ENCODE measurements around the gene ZNF536.

ZNF536 gene

GRCh38 chr19:30361721-30362120 lies 10.5 kb upstream of the ZNF536 start:
- Mint-ChIP-seq H3K9me3 (no peaks in the 10 kb centered on the region), H3K27me3 (peaks cover 39% of the 10 kb centered on the region), H3K4me3 (no peak overlapping the region), H3K27ac (ENCODE audit: low read depth) (no peak overlapping the region), H3K36me3 (ENCODE audit: insufficient read depth) (no peaks in the 10 kb centered on the region), H3K4me1 (no peaks in the 10 kb centered on the region)
- ATAC-seq (replicated peaks; ENCODE audit: extremely low read depth, poor library complexity, severe bottlenecking) (no peak), DNase-seq (ENCODE audit: low spot score in 2 of 2) (no peak)

- Mint-ChIP-seq H3K9me3 (no peaks in the 10 kb centered on the region), H3K4me3 (no peak overlapping the region), H3K36me3 (ENCODE audit: insufficient read depth) (no peaks in the 10 kb centered on the region), H3K27ac (ENCODE audit: low read depth) (no peak overlapping the region), H3K4me1 (no peaks in the 10 kb centered on the region), H3K27me3 (peaks cover 34% of the 10 kb centered on the region)
- ATAC-seq (replicated peaks; ENCODE audit: extremely low read depth, poor library complexity, severe bottlenecking), result no peak
- DNase-seq (ENCODE audit: low spot score in 2 of 2), result no peak
Measured at GRCh38 chr19:30362156-30362754, 9.9 kb upstream of the ZNF536 start.

- H3K9me3 Mint-ChIP-seq, result no peaks in the 10 kb centered on the region
- peaks cover 32% of the 10 kb centered on the region for H3K27me3 Mint-ChIP-seq
- H3K27ac Mint-ChIP-seq (ENCODE audit: low read depth), result no peak overlapping the region
- no peak overlapping the region for H3K4me3 Mint-ChIP-seq
- H3K4me1 Mint-ChIP-seq, result no peaks in the 10 kb centered on the region
- no peak for DNase-seq (ENCODE audit: low spot score in 2 of 2)
- no peaks in the 10 kb centered on the region for H3K36me3 Mint-ChIP-seq (ENCODE audit: insufficient read depth)
- no peak for ATAC-seq (replicated peaks; ENCODE audit: extremely low read depth, poor library complexity, severe bottlenecking)
Measured at GRCh38 chr19:30363073-30363472, 9.1 kb upstream of the ZNF536 start.

DNA sequence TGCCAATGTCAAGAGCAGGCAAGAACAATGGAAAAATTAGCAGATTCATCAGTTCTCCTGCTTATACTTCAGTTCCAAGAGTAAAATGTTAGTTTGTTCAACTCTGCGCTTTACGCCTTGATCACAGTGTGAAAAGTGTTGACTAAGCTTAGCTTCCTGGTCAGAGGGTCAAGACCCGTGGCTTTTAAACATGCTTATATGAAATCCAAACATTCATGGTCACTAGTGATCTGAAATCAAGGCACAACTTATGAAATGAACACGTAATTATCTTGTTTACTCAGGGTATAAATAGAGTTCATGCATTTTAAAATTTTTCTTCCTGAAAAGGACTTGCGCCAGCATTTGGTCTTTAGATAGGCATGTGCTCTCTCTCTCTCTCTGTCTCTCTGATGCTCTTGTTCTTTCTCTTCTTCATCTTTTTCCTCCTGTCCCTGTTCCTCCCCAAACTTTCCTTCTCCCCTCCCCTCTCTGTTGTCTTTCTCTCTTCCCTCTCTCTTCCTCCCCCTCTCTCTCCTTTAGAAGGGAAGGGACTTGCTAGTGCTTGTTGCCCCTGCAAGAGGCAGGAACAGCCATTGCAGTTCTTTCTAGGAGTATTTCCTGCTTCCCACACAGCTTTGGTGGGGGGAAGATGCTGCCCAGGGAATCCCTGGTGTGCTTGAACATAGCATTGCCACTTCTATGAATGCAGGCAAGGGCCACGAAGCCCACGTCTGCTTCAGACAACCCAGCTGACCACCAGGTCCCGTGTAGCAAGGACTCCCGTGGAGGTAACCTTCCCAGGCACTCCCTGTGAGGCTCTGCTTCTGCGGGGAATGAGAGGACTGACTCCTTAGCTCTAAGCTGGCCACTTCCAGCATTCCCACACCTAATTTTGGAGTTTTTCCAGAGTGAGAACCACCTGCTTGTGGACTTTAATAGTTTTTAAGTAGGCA lies 7.1 kb upstream of the ZNF536 start:
- Mint-ChIP-seq H3K36me3 (ENCODE audit: insufficient read depth) (no peaks in the 10 kb centered on the region), H3K4me3 (no peak overlapping the region)

GRCh38 chr19:30366282-30366681 lies 5.9 kb upstream of the ZNF536 start:
- Mint-ChIP-seq H3K9me3 (no peaks in the 10 kb centered on the region), H3K27me3 (peaks cover 15% of the 10 kb centered on the region), H3K36me3 (ENCODE audit: insufficient read depth) (no peaks in the 10 kb centered on the region), H3K4me1 (no peaks in the 10 kb centered on the region), H3K27ac (ENCODE audit: low read depth) (no peak overlapping the region), H3K4me3 (no peak overlapping the region)
- DNase-seq (ENCODE audit: low spot score in 2 of 2) (no peak), ATAC-seq (replicated peaks; ENCODE audit: extremely low read depth, poor library complexity, severe bottlenecking) (no peak)

More for the DNA sequence above, 7.1 kb upstream of the ZNF536 start:
- Mint-ChIP-seq H3K4me1 (no peaks in the 10 kb centered on the region), H3K27ac (ENCODE audit: low read depth) (no peak overlapping the region), H3K9me3 (no peaks in the 10 kb centered on the region), H3K27me3 (peaks cover 27% of the 10 kb centered on the region)
- DNase-seq (ENCODE audit: low spot score in 2 of 2), result no peak
- ATAC-seq (replicated peaks; ENCODE audit: extremely low read depth, poor library complexity, severe bottlenecking), result no peak

DNA sequence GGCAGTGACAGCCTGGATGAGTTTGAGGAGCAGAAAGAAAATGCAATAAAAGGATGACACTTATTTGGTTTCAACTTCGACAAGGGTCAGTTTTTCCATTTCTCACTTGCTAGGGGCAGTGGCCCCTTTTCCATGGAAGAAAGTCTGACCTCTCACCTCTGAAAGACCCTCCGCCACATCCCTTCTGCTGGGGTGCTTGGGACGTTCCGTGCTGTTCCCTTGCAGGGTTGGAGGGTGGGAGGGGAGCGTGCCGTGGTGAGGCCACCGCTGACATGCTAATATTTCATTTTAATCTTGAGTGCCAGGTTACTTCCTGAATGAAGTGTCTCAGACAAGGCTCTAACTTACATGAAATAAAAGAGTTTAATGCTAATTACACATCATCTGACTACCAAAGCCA lies 5.2 kb upstream of the ZNF536 start:
- no peak for DNase-seq (ENCODE audit: low spot score in 2 of 2)

DNA sequence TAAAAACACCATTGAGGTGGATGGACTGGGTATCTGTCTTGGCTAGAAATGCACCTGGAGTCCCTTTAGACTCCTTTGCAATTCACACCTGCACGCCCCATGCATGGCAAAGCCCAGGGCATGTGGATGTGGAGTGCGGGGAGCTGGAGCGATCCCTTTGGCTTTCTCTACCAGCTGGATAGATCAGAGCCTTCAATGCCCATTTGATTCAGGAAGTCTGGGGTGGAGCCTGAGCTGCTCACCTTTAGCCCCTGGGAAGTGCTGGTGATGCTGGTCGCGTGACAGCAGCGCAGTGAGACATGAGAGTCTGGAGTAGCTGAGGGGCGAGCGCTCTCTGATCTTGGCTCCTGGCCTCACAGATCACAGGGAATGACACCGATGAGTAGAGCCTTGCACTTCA lies 4.8 kb upstream of the ZNF536 start:
- Mint-ChIP-seq H3K36me3 (ENCODE audit: insufficient read depth) (no peaks in the 10 kb centered on the region), H3K4me1 (no peaks in the 10 kb centered on the region), H3K4me3 (no peak overlapping the region), H3K9me3 (no peaks in the 10 kb centered on the region), H3K27ac (ENCODE audit: low read depth) (no peak overlapping the region), H3K27me3 (peaks cover 14% of the 10 kb centered on the region)
- DNase-seq (ENCODE audit: low spot score in 2 of 2) (no peak), ATAC-seq (replicated peaks; ENCODE audit: extremely low read depth, poor library complexity, severe bottlenecking) (no peak)

More for the DNA sequence above, 5.2 kb upstream of the ZNF536 start:
- no peaks in the 10 kb centered on the region for H3K4me1 Mint-ChIP-seq
- H3K4me3 Mint-ChIP-seq, result no peak overlapping the region
- ATAC-seq (replicated peaks; ENCODE audit: extremely low read depth, poor library complexity, severe bottlenecking), result no peak
- H3K27me3 Mint-ChIP-seq, result peaks cover 14% of the 10 kb centered on the region
- no peak overlapping the region for H3K27ac Mint-ChIP-seq (ENCODE audit: low read depth)
- no peaks in the 10 kb centered on the region for H3K36me3 Mint-ChIP-seq (ENCODE audit: insufficient read depth)
- H3K9me3 Mint-ChIP-seq, result no peaks in the 10 kb centered on the region

- Mint-ChIP-seq H3K4me1 (no peaks in the 10 kb centered on the region), H3K27me3 (peaks cover 9% of the 10 kb centered on the region), H3K9me3 (no peaks in the 10 kb centered on the region), H3K4me3 (no peak overlapping the region), H3K36me3 (ENCODE audit: insufficient read depth) (no peaks in the 10 kb centered on the region), H3K27ac (ENCODE audit: low read depth) (no peak overlapping the region)
- ATAC-seq (replicated peaks; ENCODE audit: extremely low read depth, poor library complexity, severe bottlenecking), result no peak
- DNase-seq (ENCODE audit: low spot score in 2 of 2), result no peak
Measured at GRCh38 chr19:30369833-30370232, 2.4 kb upstream of the ZNF536 start.

DNA sequence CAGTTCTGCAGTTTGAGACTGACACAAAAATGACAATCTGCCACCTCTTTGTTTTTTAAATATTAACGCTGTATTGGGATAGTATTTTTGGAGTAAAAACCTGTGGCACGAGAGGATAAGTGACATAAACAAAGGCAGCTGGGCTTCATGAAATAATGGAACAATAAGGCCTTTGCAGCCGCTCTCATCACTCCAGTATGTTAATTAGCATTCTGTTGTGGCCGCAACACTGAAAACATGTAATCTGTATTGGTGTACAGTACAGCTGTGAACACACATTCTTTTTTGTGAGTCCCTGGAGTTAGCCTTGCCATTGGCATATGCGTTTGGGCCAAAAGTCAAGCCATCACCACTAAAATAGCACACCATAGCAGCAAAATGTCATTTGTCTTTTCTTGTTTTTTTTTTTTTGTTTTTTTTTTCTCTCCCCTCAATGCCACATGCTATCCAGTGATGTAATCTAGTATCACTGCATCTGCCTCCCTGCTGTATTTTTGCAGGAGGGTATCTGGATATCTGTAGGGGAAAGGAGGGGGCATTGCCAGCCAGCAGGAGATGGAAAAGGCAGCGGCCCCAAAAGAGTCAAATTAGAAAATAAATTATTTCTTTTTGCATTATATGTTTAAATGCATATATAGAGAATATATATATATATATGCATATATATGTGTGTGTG lies 885 bp upstream of the ZNF536 start:
- H3K4me1 Mint-ChIP-seq, result no peaks in the 10 kb centered on the region

DNA sequence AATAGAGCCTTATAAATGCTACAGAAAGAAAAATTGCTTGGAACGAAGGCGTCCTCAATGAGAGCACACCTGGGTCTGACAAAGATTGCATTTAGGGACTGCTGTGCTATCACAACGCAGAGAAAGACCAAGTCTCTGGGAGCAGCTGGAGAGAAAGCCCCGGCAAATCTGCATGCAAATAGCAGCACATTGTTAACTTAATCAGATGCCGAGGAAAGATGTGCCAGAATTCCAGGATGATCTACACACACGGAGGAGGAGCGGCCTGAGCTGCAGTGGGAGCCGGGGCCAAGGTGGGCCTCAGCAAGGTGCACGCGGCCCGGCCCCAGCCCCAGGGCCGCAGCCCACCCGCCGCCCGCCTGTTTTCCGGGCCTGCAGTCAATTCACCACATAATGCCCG lies 1.4 kb downstream of the ZNF536 start:
- H3K4me1 Mint-ChIP-seq, result no peaks in the 10 kb centered on the region
- H3K27ac Mint-ChIP-seq (ENCODE audit: low read depth), result no peak overlapping the region
- ATAC-seq (replicated peaks; ENCODE audit: extremely low read depth, poor library complexity, severe bottlenecking), result no peak
- no peaks in the 10 kb centered on the region for H3K9me3 Mint-ChIP-seq
- no peak for DNase-seq (ENCODE audit: low spot score in 2 of 2)
- H3K27me3 Mint-ChIP-seq, result peaks cover 34% of the 10 kb centered on the region
- H3K36me3 Mint-ChIP-seq (ENCODE audit: insufficient read depth), result no peaks in the 10 kb centered on the region
- no peak overlapping the region for H3K4me3 Mint-ChIP-seq

More for the DNA sequence above, 885 bp upstream of the ZNF536 start:
- H3K36me3 Mint-ChIP-seq (ENCODE audit: insufficient read depth), result no peaks in the 10 kb centered on the region
- no peak overlapping the region for H3K4me3 Mint-ChIP-seq
- DNase-seq (ENCODE audit: low spot score in 2 of 2) (no peak), ATAC-seq (replicated peaks; ENCODE audit: extremely low read depth, poor library complexity, severe bottlenecking) (no peak)
- peaks cover 21% of the 10 kb centered on the region for H3K27me3 Mint-ChIP-seq
- no peak overlapping the region for H3K27ac Mint-ChIP-seq (ENCODE audit: low read depth)
- no peaks in the 10 kb centered on the region for H3K9me3 Mint-ChIP-seq

DNA sequence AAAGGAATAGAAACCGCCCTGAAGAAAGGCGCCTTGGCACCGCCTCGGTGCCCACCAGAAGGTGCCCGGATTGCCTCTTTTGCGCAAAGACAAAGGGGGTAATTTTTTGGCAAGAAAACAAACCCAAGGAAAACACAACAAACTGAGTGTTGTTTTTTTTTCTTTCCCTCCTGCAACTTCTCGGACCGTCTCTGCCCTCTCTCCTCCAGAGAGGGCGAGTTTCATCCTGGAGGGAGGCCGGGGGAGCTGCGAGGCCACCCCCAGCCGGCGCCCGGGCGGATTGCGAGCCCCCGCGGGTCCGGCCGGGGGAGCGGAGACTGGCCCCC lies 2.3 kb downstream of the ZNF536 start:
- peaks cover 34% of the 10 kb centered on the region for H3K27me3 Mint-ChIP-seq
- H3K4me1 Mint-ChIP-seq, result no peaks in the 10 kb centered on the region

DNA sequence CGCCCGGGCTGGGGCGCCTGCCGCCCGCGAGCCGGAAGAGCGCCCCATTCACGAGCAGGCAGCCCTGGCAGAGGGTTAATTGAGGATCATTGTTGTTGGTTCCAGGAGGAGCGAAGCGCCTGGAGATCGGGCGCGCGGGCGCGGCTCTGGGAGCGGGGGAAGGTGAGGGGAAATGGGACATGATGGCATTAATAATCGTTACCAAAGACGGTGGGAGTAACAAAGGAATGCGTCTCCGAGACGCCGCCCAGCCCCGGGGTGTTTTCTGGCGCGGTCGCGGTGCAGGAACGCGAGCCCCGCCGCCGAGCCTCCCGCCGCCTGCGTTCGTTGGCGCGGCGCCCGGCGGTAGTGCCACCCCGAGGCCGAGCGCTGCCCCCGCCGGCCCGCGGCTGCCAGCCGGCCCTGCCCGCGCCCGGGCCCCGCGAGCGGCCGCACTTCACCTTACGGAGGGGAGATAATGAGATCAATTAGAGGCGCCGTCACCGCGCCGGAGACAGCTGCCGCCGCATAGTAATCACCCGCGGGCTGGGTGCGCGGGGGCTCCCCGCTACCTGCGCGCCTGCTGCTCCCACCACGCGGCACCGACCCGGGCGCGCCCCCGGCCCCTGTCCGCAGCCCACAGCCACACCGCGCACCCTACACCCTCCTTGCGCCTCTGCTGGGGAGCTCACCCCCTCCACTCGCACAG lies 2.8 kb downstream of the ZNF536 start:
- DNase-seq (ENCODE audit: low spot score in 2 of 2) (no peak), ATAC-seq (replicated peaks; ENCODE audit: extremely low read depth, poor library complexity, severe bottlenecking) (no peak)
- H3K4me1 Mint-ChIP-seq, result no peaks in the 10 kb centered on the region
- H3K36me3 Mint-ChIP-seq (ENCODE audit: insufficient read depth), result no peaks in the 10 kb centered on the region
- H3K9me3 Mint-ChIP-seq, result no peaks in the 10 kb centered on the region
- H3K27me3 Mint-ChIP-seq, result peaks cover 34% of the 10 kb centered on the region
- no peak overlapping the region for H3K4me3 Mint-ChIP-seq
- H3K27ac Mint-ChIP-seq (ENCODE audit: low read depth), result no peak overlapping the region

More for the DNA sequence above, 2.3 kb downstream of the ZNF536 start:
- Mint-ChIP-seq H3K9me3 (no peaks in the 10 kb centered on the region), H3K4me3 (no peak overlapping the region), H3K36me3 (ENCODE audit: insufficient read depth) (no peaks in the 10 kb centered on the region), H3K27ac (ENCODE audit: low read depth) (no peak overlapping the region)
- no peak for ATAC-seq (replicated peaks; ENCODE audit: extremely low read depth, poor library complexity, severe bottlenecking)
- DNase-seq (ENCODE audit: low spot score in 2 of 2), result no peak
